Tibial nerve (tissue), 4 donors: ENCODE measurements around the gene CUX1. TPM values are rescaled to one million over a fixed set of nuclear protein-coding genes. Genes with fewer than 3 reads are reported as not detected.
A peak's percentile ranks its signal among the peaks of the same experiment; 100 is the strongest.
"Not testable (repeated sequence)": the region's sequence is repeated elsewhere in the genome, so short reads cannot be mapped to it uniquely, and the experiment has no call there.

Source experiments
- DNase-seq, 2 donors: peaks; one replicate each; pipeline ENCODE4 v3.0.0-alpha.2; 2019; ENCODE audit warnings: low spot score in 2 of 2
- H3K27ac ChIP-seq, 4 donors: fragments of 200-600 bp; sonication (generic) in 3 of 4; one replicate each; pipeline ENCODE4 v1.5.1; 2017 to 2019; ENCODE audit warnings: mild to moderate bottlenecking in 1 of 4
- H3K27me3 ChIP-seq, 2 donors: fragments of 200-600 bp; sonication (generic) in 1 of 2; one replicate each; pipeline versions ENCODE4 v1.5.1 to v1.6.0; 2017 to 2019
- H3K36me3 ChIP-seq, 3 donors: fragments of 200-600 bp; sonication (generic); one replicate each; pipeline ENCODE4 v1.5.1; 2018 to 2019
- H3K4me1 ChIP-seq, 4 donors: fragments of 200-600 bp; sonication (generic) in 3 of 4; one replicate each; pipeline ENCODE4 v1.5.1; 2017 to 2019
- H3K4me3 ChIP-seq, 4 donors: fragments of 200-600 bp; sonication (generic) in 3 of 4; one replicate each; pipeline ENCODE4 v1.5.1; 2017 to 2019; ENCODE audit warnings: mild to moderate bottlenecking in 1 of 4, moderate library complexity in 1 of 4
- H3K9me3 ChIP-seq, 4 donors: fragments of 200-600 bp; sonication (generic) in 3 of 4; one replicate each; pipeline ENCODE4 v1.5.1; 2017 to 2019
- CTCF ChIP-seq, 5 experiments: fragments of 200-600 bp in 3 of 5; fragments of 450-650 bp in 2 of 5; sonication (generic) in 3 of 5; IDR thresholded peaks; one replicate each; pipeline ENCODE4 v1.5.1; 2016 to 2019; ENCODE audit warnings: antibody characterized with exemption in 5 of 5, mild to moderate bottlenecking in 3 of 5, moderate library complexity in 2 of 5
- EP300 ChIP-seq, 2 donors: sonication (generic); formaldehyde crosslinking; IDR thresholded peaks; one replicate each; pipeline ENCODE4 v1.6.1; 2017; ENCODE audit warnings: antibody characterized with exemption in 2 of 2, mild to moderate bottlenecking in 1 of 2
- POLR2A ChIP-seq, 2 donors: fragments of 450-650 bp; IDR thresholded peaks; one replicate each; pipeline ENCODE4 v1.6.1; 2017; ENCODE audit warnings: antibody characterized with exemption in 2 of 2, mild to moderate bottlenecking in 2 of 2, moderate library complexity in 2 of 2
- WGBS, 2 donors: methylation state at CpG; one replicate each; pipeline ENCODE4 v1.1.5; 2018; 5-methylcytosine and 5-hydroxymethylcytosine counted together
- total RNA-seq, 4 donors: library from RNA; depleted of rRNA; stranded (reverse); fragments of >200 nt; gene quantifications; one replicate each; pipeline ENCODE4 v1.1.0, GENCODE V29; 2016

Gene CUX1
- total RNA-seq, 4 donors from 2014 or later = 74.5 to 104 (median 84.3) TPM

DNA sequence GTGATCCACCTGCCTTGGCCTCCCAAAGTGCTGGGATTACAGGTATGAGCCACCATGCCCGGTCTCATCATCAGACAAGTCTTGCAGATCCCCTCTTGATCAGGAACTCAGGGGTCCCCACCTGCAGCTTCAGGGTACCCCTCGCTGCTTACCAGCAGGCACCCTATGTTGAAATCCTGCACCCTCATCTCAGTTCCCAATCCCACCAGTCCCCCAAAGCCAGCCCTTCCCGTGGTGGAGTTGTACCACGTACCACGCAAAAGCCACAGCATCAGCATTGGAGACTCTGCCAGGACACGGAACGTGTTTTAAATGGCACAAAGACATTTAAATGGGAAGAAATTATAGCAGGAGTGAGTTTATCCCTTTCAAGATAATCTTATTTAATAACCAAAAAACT is 202.0 kb downstream of the CUX1 start:
- Histone ChIP-seq H3K4me1 (peaks cover 0 to 11% (median 0%) of the 10 kb centered on the region in 4 donors), H3K4me3 (no peak overlapping the region), H3K36me3 (no peaks in the 10 kb centered on the region), H3K9me3 (no peaks in the 10 kb centered on the region), H3K27me3 (no peaks in the 10 kb centered on the region), H3K27ac (peak overlapping the region in 2 of 4 donors; percentile 25 to 33)
- TF ChIP-seq EP300 (IDR thresholded peaks at IDR 0.05) (no peak), CTCF (IDR thresholded peaks at IDR 0.05) (no peak), POLR2A (IDR thresholded peaks at IDR 0.05) (no peak)
- 93 to 95% methylated on average over 7 of the region's 7 CpGs for WGBS, 2 donors
- DNase-seq = no peak

- peaks cover 0 to 11% (median 0%) of the 10 kb centered on the region in 4 donors for H3K4me1 ChIP-seq
- H3K9me3 ChIP-seq = no peaks in the 10 kb centered on the region
- H3K27me3 ChIP-seq = no peaks in the 10 kb centered on the region
- no peak for DNase-seq
- H3K27ac ChIP-seq = peak overlapping the region in 2 of 4 donors; percentile 41 to 42
- no peak for TF ChIP-seq EP300 (IDR thresholded peaks at IDR 0.05)
- no peak for TF ChIP-seq CTCF (IDR thresholded peaks at IDR 0.05)
- no peak for TF ChIP-seq POLR2A (IDR thresholded peaks at IDR 0.05)
- no peak overlapping the region for H3K4me3 ChIP-seq
- 80 to 88% methylated on average over 24 of the region's 24 CpGs for WGBS, 2 donors
- H3K36me3 ChIP-seq = no peaks in the 10 kb centered on the region
These were observed 204.6 kb downstream of the CUX1 start for GRCh38 chr7:102021841-102022618.

DNA sequence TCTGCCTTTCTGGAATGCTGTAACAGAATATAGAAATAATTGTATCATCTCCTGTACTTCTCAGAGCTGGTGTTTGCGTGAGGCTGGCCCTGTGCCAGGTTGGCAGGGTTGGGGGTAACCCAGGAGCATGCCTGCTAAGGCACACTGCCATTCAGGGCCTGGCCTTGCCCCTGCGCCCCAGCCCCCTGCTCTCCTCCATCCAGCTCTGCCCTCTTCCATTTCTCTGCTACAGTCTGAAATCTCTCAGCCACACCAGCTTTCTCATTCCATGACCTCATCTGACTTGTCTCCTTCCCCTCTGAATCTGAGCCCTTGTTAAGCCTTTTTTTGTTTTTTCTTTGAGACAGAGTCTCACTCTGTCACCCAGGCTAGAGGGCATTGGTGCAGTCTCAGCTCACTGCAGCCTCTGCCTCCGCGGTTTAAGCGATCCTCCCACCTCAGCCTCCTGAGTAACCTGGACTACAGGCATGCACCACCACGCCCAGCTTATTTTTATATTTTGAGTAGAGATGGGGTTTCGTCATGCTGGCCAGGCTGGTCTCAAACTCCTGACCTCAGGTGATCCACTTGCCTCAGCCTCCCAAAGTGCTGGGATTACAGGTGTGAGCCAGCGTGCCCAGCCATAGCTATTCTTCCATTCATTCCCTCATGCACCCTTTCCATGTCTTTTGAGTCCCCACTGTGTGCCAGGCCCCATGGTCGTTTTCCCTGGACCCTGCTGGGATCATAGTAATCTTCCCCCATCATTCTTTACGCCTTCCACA is 206.8 kb downstream of the CUX1 start:
- Histone ChIP-seq H3K4me1 (peaks cover 0 to 11% (median 0%) of the 10 kb centered on the region in 4 donors), H3K9me3 (no peaks in the 10 kb centered on the region), H3K27ac (peak overlapping the region in 1 of 4 donors; percentile 35), H3K36me3 (peaks cover 0 to 17% (median 0%) of the 10 kb centered on the region in 3 donors), H3K27me3 (no peaks in the 10 kb centered on the region), H3K4me3 (no peak overlapping the region)
- no peak for TF ChIP-seq CTCF (IDR thresholded peaks at IDR 0.05)
- TF ChIP-seq EP300 (IDR thresholded peaks at IDR 0.05) = no peak
- no peak for TF ChIP-seq POLR2A (IDR thresholded peaks at IDR 0.05)
- DNase-seq = no peak
- 65 to 74% methylated on average over 10 of the region's 10 CpGs for WGBS, 2 donors

- DNase-seq = no peak
- peak overlapping the region in 1 of 4 donors; percentile 0 for H3K27ac ChIP-seq
- 79 to 86% methylated on average over 15 of the region's 15 CpGs for WGBS, 2 donors
- peaks cover 0 to 11% (median 0%) of the 10 kb centered on the region in 4 donors for H3K4me1 ChIP-seq
- H3K36me3 ChIP-seq = peaks cover 0 to 24% (median 0%) of the 10 kb centered on the region in 3 donors
- TF ChIP-seq POLR2A (IDR thresholded peaks at IDR 0.05) (no peak), CTCF (IDR thresholded peaks at IDR 0.05) (no peak), EP300 (IDR thresholded peaks at IDR 0.05) (no peak)
- no peak overlapping the region for H3K4me3 ChIP-seq
- H3K9me3 ChIP-seq = no peaks in the 10 kb centered on the region
- no peaks in the 10 kb centered on the region for H3K27me3 ChIP-seq
These were observed 207.5 kb downstream of the CUX1 start for GRCh38 chr7:102024769-102025391.

- not testable (repeated sequence) for H3K9me3 ChIP-seq, H3K27me3 ChIP-seq, H3K4me3 ChIP-seq, H3K27ac ChIP-seq, DNase-seq
- Histone ChIP-seq H3K4me1 (peaks cover 0 to 11% (median 0%) of the 10 kb centered on the region in 4 donors), H3K36me3 (peaks cover 0 to 28% (median 0%) of the 10 kb centered on the region in 3 donors)
- 83 to 94% methylated on average over 4 of the region's 4 CpGs for WGBS, 2 donors
These were observed 208.4 kb downstream of the CUX1 start for GRCh38 chr7:102025777-102026176.
